ENCODE results near the gene ARAP2. TPM values are rescaled to one million over a fixed set of nuclear protein-coding genes. Genes with fewer than 3 reads are reported as not detected.

The ARAP2 gene
- total RNA-seq, 4 donors from 2014 or later: 12.4 to 65.6 (median 27.5) TPM

GRCh38 chr4:36046026-36046425 lies 198.3 kb downstream of the ARAP2 start:
- Histone ChIP-seq H3K4me3 (no peak overlapping the region), H3K27me3 (no peaks in the 10 kb centered on the region), H3K36me3 (no peaks in the 10 kb centered on the region), H3K27ac (no peak overlapping the region), H3K4me1 (no peaks in the 10 kb centered on the region), H3K9me3 (no peaks in the 10 kb centered on the region)
- no peak for DNase-seq (ENCODE audit: low spot score in 2 of 2)
- no peak for TF ChIP-seq EP300 (IDR thresholded peaks at IDR 0.05)

- H3K27me3 ChIP-seq: no peaks in the 10 kb centered on the region
- DNase-seq (ENCODE audit: low spot score in 2 of 2): no peak
- no peak overlapping the region for H3K27ac ChIP-seq
- H3K9me3 ChIP-seq: no peaks in the 10 kb centered on the region
- WGBS, 2 donors: 85% methylated on average over 6 of the region's 6 CpGs
- H3K36me3 ChIP-seq: no peaks in the 10 kb centered on the region
- no peak overlapping the region for H3K4me3 ChIP-seq
- no peaks in the 10 kb centered on the region for H3K4me1 ChIP-seq
- TF ChIP-seq EP300 (IDR thresholded peaks at IDR 0.05) (no peak), POLR2A (IDR thresholded peaks at IDR 0.05) (no peak), CTCF (IDR thresholded peaks at IDR 0.05) (no peak)
Observed at GRCh38 chr4:36043901-36044300, 200.4 kb downstream of the ARAP2 start.

- Histone ChIP-seq H3K4me1 (no peaks in the 10 kb centered on the region), H3K36me3 (no peaks in the 10 kb centered on the region), H3K27me3 (no peaks in the 10 kb centered on the region), H3K9me3 (no peaks in the 10 kb centered on the region), H3K27ac (no peak overlapping the region), H3K4me3 (no peak overlapping the region)
- DNase-seq (ENCODE audit: low spot score in 2 of 2): no peak
- no peak for TF ChIP-seq CTCF (IDR thresholded peaks at IDR 0.05)
- TF ChIP-seq POLR2A (IDR thresholded peaks at IDR 0.05): no peak
- no peak for TF ChIP-seq EP300 (IDR thresholded peaks at IDR 0.05)
- WGBS, 2 donors: 88 to 91% methylated on average over 4 of the region's 4 CpGs
Observed at GRCh38 chr4:36043241-36043640, 201.1 kb downstream of the ARAP2 start.

- no peak overlapping the region for H3K4me3 ChIP-seq
- no peaks in the 10 kb centered on the region for H3K4me1 ChIP-seq
- TF ChIP-seq EP300 (IDR thresholded peaks at IDR 0.05) (no peak), CTCF (IDR thresholded peaks at IDR 0.05) (no peak), POLR2A (IDR thresholded peaks at IDR 0.05) (no peak)
- WGBS, 2 donors: 85 to 89% methylated on average over 7 of the region's 7 CpGs
- no peaks in the 10 kb centered on the region for H3K9me3 ChIP-seq
- no peak overlapping the region for H3K27ac ChIP-seq
- H3K27me3 ChIP-seq: no peaks in the 10 kb centered on the region
- H3K36me3 ChIP-seq: no peaks in the 10 kb centered on the region
- no peak for DNase-seq (ENCODE audit: low spot score in 2 of 2)
Observed at GRCh38 chr4:36042122-36042970, 202.0 kb downstream of the ARAP2 start.

GRCh38 chr4:36041340-36041739 lies 203.0 kb downstream of the ARAP2 start:
- Histone ChIP-seq H3K36me3 (no peaks in the 10 kb centered on the region), H3K27ac (no peak overlapping the region), H3K4me3 (no peak overlapping the region), H3K9me3 (no peaks in the 10 kb centered on the region), H3K27me3 (no peaks in the 10 kb centered on the region), H3K4me1 (no peaks in the 10 kb centered on the region)
- WGBS, 2 donors: 53 to 55% methylated on average over 1 of the region's 1 CpG
- TF ChIP-seq CTCF (IDR thresholded peaks at IDR 0.05) (no peak), EP300 (IDR thresholded peaks at IDR 0.05) (no peak), POLR2A (IDR thresholded peaks at IDR 0.05) (no peak)
- DNase-seq (ENCODE audit: low spot score in 2 of 2): no peak

Measured in tibial nerve (tissue), 4 donors.